NCI-H526 treated with DMSO at 0.1 percent for 48 hours (cell line): ENCODE results near the gene TNS3.
"Not testable (repeated sequence)": the region's sequence is repeated elsewhere in the genome, so short reads cannot be mapped to it uniquely, and the experiment has no call there.

Source experiments
- DNase-seq: peaks from one replicate; lab custom pipeline; 2025; lab: John Stamatoyannopoulos, UW

The TNS3 gene

DNA sequence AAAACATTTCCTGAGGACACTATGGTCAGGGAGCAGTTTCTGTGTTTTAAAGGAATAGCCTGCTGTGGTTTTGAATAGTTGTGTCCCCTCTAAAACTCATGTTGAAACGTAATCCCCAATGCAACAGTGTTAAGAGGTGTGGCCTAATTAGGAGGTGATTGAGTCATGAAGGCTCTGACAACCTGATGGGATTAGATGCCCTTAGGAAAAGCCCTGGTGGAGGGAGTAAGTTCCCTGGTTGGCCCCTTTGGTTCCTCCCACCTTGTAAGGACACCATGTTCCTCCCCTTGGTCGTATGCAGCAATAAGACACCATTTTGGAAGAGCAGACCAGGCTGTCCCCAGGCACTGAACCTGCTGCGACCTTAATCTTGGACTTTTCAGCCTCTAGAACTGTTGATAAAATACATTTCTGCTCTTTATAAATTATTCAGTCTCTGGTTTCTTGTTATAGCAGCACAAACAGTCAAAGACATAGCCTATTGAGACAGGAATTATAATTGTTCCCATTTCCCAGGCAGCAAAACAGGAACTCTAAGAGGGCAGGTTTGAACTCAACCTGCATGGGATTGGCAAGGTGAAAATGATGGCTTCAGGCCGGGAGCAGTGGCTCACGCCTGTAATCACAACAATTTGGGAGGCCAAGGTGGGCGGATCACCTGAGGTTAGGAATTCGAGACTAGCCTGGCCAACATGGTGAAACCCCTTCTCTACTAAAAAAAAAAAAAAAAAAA is 20.5 kb upstream of the TNS3 start:
- no peak for DNase-seq

GRCh38 chr7:47601881-47602249 is 20.0 kb upstream of the TNS3 start:
- DNase-seq: no peak

DNA sequence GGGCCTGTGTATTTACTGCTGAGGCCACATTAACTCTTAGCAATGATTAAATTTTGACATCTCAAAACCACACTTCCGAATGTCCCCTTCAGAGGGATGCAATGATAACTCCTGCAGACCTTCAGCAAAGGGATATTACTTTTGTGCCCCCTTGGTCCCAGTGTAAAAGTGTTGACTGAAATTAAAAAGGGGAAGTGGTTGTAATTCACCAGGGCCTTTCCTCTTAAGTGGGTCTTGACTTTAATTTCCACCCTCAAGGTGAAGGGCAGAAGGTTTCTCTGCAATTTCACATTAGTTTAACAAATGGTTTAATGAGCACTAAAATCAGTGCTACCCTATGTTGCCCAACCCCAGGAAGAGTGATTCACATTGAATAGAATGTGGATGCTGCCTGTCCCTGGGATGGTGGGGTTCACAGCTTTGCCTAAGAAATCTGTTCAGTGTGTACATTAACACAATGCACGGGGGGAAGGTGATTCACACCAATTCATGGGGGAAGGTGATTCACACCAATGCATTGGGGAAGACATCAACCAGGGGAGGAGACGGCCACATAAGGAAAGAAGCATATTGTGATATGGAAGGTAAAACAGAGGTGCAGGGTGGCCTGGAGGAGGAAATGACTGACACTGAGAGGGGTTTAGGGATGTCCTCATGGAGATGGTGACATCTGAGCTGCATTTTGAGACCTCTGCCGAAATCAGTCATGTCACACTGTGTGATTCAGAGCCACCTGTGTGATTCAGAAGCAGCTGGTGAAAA is 19.4 kb upstream of the TNS3 start:
- DNase-seq: no peak

DNA sequence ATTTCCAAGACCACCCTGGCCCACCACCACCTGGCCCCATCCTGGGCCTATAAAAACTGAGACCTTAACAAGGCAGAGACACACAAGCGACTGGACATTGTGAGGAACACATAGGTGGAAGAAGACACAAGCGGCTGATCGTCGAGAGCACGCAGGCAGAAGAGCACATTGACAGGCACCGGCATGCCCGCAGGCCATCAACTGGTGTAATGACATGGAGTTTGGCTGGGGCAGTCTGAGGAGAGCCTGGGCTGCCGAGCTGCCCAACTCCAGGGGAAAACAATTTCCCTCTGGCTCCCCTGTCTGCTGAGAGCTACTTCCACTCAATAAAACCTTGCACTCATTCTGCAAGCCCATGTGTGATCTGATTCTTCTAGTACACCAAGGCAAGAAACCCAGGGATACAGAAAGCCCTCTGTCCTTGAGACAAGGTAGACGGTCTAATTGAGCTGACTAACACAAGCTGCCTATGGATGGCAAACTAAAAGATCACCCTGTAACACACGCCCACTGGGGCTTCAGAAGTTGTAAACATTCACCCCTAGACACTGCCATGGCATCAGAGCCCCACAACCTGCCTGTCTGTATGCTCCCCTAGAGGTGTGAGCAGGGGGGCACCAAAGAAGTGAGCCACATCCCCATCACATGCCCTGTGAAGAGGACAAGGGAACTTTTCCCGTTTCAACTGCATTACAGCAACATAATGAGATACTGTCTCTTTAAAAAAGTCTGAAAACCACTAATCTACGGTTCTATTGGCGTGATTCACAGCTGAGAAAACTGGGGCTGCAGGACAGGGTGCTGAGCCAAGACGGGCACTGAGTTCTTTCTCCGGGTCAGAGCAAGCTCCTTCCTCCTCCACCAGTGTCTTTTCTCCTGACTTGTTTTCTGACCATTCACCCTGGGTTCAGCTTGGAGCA is 18.5 kb upstream of the TNS3 start:
- DNase-seq: no peak

DNA sequence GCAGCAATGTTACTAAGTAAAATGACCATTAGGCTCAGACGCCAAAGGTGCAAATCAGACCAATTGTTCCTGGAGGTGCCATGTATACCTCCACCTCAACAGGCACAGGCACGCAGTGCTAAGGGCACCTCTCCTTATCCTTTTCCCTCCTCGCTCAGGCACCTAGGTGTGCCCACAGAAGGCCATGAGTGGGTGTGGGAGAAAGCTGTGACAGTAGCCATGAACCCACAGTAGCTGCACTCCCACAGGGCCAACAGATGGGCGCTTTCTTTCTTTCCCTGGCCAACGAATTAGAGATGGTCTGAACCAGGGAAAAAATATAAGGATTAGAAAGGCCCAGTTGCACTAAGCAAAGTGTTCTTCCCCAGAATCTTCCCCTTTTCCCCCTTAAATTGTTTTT is 15.5 kb upstream of the TNS3 start:
- DNase-seq: no peak

DNA sequence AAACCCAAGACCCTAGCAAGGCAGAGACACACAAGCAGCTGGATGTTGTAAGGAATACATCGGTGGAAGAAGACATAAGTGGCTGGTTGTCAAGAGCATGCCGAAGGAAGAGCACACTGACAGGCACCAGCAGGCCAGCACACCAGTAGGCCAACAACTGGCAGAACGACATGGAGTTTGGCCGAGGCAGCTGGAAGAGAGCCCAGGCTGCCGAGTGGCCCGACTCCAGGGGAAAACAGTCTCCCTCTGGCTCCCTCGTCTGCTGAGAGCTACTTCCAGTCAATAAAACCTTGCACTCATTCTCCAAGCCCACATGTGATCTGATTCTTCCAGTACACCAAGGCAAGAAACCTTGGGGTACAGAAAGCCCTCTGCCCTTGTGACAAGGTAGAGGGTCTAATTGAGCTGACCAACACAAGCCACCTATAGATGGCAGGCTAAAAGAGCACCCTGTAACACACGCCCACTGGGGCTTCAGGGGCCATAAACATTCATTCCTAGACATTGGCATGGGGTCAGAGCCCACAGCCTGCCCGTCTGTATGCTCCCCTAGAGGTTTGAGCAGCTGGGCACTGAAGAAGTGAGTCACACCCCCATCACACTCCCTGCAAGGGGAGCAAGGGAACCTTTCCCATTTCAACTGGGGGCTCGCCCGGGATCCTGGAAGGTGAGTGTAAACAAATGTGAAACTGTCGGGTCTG is 14.7 kb upstream of the TNS3 start:
- no peak for DNase-seq

GRCh38 chr7:47594406-47594805 is 12.5 kb upstream of the TNS3 start:
- DNase-seq: no peak

- no peak for DNase-seq
Measured at GRCh38 chr7:47591655-47592572, 10.0 kb upstream of the TNS3 start.

GRCh38 chr7:47591089-47591654 is 9.3 kb upstream of the TNS3 start:
- DNase-seq: no peak

DNA sequence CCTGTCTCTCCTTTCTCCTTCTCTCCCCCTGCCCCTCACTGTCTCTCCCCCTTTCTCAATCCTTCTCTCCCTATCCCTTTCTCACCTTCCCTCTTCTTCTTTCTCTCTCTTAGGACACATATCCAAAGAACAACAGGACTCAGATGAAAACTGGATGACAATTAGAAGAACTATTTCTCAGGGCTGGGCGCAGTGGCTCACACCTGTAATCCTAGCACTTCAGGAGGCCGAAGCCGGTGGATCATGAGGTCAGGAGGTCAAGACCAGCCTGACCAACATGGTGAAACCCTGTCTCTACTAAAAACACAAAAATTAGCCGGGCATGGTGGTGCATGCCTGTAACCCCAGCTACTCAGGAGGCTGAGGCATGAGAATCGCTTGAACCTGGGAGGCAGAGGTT is 8.3 kb upstream of the TNS3 start:
- DNase-seq: not testable (repeated sequence)

DNA sequence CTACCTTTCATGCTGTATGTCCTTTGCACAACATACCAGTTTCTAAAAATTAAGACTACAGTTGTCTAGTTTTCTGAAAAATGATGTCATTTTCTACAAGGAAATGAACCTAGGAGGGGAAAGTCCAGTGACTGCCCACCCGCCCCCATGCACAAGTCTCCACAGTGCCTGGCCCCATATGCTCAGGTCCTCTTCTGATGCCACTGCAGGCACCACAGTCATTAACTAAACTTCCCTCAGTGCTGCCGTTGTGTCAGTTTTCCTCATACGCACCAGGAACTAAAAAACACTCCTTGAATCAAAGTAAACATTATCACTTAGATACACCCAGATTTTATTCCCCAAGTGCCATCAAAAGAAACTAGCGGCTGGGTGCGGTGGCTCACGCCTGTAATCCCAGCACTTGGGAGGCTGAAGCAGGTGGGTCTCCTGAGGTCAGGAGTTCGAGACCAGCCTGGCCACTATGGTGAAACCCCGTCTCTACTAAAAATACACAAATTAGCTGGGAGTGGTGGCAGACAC is 6.9 kb upstream of the TNS3 start:
- DNase-seq: no peak

DNA sequence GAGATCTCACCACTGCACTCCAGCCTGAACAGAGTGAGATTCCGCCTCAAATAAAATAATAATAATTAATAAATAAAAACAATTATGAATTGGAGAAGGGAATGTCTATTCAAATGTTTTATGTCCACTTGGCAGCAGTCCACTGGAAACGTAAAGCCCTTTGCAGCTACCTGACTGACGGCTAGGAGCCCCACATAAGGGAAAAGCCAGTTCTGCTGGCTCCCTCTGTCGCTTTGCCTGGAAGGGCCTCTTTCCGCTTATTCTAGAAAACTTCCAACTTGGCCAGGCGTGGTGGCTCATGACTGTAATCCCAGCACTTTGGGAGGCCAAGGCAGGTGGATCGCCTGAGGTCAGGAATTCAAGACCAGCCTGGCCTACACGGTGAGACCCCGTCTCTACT is 6.1 kb upstream of the TNS3 start:
- no peak for DNase-seq

GRCh38 chr7:47587351-47587750 is 5.4 kb upstream of the TNS3 start:
- no peak for DNase-seq

- DNase-seq: no peak
Measured at GRCh38 chr7:47586925-47587324, 5.0 kb upstream of the TNS3 start.

GRCh38 chr7:47586161-47586670 is 4.3 kb upstream of the TNS3 start:
- DNase-seq: not testable (repeated sequence)

GRCh38 chr7:47584536-47584895 is 2.6 kb upstream of the TNS3 start:
- DNase-seq: no peak

GRCh38 chr7:47583739-47584535 is 2.0 kb upstream of the TNS3 start:
- no peak for DNase-seq

- DNase-seq: no peak
Measured at GRCh38 chr7:47582764-47583738, 1.1 kb upstream of the TNS3 start.
